Endothelial cell (in vitro differentiated cells): ENCODE results near the gene TMEM181. TPM values are rescaled to one million over a fixed set of nuclear protein-coding genes. Genes with fewer than 3 reads are reported as not detected.

Source experiments
- DNase-seq: peaks from one replicate; pipeline ENCODE4 v3.0.0; 2021; ENCODE audit warnings: low spot score
- H3K27ac Mint-ChIP-seq: one replicate; pipeline ENCODE4 v1.8.0; 2021; ENCODE audit warnings: mixed read lengths, inconsistent platforms; ENCODE audit not compliant: unreplicated experiment
- H3K27me3 Mint-ChIP-seq: one replicate; pipeline ENCODE4 v1.8.0; 2021; ENCODE audit warnings: mild to moderate bottlenecking, moderate library complexity, mixed read lengths, inconsistent platforms; ENCODE audit not compliant: unreplicated experiment
- H3K36me3 Mint-ChIP-seq: one replicate; pipeline ENCODE4 v1.8.0; 2021; ENCODE audit warnings: mild to moderate bottlenecking, low read depth, mixed read lengths, inconsistent platforms; ENCODE audit not compliant: unreplicated experiment
- H3K4me1 Mint-ChIP-seq: one replicate; pipeline ENCODE4 v1.8.0; 2021; ENCODE audit warnings: mild to moderate bottlenecking, mixed read lengths, inconsistent platforms; ENCODE audit not compliant: unreplicated experiment
- H3K4me3 Mint-ChIP-seq: one replicate; pipeline ENCODE4 v1.8.0; 2021; ENCODE audit warnings: mild to moderate bottlenecking, mixed read lengths, inconsistent platforms; ENCODE audit not compliant: unreplicated experiment
- H3K9me3 Mint-ChIP-seq: one replicate; pipeline ENCODE4 v1.8.0; 2021; ENCODE audit warnings: mixed read lengths, inconsistent platforms; ENCODE audit not compliant: unreplicated experiment
- total RNA-seq: library from RNA; stranded (reverse); fragmentation: NEBNext Ultra II Directional; extraction: Animal tissue kit (Norgen Biotek cat#: 25700); gene quantifications from one replicate; pipeline ENCODE4 v1.2.1, GENCODE V29; 2021; ENCODE audit not compliant: unreplicated experiment
- TF ChIP-seq, protein P1 (sequence below): fragments of 200-600 bp; sonication (generic); IDR thresholded peaks from one replicate; pipeline ENCODE4 v1.5.0; 2021; ENCODE audit warnings: antibody characterized with exemption; ENCODE audit not compliant: unreplicated experiment

TMEM181 gene
- total RNA-seq, 1 donor from 2014 or later, result 29.5 TPM

DNA sequence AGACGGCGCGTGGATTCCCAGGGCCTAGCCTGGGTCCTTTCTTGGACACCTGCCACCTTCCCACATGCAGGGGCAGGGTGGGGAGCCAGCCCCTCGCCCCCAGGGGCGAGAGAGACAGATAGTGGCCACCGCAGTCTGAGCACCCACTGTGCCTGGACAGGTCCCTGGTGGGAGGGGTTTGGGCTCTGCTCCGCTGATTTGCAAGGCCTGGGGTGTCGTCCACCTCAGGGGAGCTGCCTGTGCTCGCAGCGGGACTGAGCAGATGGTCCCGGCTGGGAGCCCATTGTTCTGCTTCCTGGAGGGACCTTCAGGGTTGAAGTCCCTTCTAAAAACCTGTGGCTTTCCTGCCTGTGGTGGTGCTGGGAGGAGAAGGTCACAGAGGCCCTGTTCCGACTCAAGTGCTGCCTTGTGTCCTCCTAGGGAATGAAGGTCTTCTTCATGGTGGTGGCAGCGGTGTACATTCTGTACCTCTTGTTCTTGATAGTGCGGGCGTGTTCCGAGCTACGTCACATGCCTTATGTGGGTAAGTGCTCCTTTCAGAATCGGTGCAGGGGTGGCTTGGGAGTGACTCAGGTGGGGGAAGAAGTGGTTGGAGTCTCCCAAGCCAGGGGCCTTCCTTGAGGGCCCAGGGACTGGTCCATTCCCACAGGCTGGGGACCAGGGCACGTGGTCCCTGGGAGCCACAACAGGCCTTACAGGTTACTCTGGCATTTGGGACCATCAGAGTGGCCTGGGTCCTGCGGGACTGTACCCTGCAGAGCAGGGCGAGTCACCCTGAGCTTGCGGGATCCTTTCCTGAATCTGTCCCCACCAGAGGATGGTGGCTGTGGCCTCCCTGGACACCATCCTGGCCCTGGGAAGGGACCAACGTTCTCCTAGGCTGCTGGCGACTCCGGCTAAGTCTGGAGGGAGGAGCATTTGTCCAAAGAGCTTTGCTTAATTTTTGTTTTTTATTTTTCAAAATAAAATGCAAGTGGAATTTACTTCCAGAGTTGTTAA lies 65.1 kb downstream of the TMEM181 start:
- Mint-ChIP-seq H3K27me3 (peaks cover 8% of the 10 kb centered on the region), H3K27ac (peak overlapping the region; percentile 77), H3K36me3 (peaks cover 60% of the 10 kb centered on the region), H3K4me1 (peaks cover 10% of the 10 kb centered on the region), H3K9me3 (no peaks in the 10 kb centered on the region), H3K4me3 (no peak overlapping the region)
- DNase-seq, result no peak
- TF ChIP-seq, protein P1, sequence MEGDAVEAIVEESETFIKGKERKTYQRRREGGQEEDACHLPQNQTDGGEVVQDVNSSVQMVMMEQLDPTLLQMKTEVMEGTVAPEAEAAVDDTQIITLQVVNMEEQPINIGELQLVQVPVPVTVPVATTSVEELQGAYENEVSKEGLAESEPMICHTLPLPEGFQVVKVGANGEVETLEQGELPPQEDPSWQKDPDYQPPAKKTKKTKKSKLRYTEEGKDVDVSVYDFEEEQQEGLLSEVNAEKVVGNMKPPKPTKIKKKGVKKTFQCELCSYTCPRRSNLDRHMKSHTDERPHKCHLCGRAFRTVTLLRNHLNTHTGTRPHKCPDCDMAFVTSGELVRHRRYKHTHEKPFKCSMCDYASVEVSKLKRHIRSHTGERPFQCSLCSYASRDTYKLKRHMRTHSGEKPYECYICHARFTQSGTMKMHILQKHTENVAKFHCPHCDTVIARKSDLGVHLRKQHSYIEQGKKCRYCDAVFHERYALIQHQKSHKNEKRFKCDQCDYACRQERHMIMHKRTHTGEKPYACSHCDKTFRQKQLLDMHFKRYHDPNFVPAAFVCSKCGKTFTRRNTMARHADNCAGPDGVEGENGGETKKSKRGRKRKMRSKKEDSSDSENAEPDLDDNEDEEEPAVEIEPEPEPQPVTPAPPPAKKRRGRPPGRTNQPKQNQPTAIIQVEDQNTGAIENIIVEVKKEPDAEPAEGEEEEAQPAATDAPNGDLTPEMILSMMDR, result no peak

DNA sequence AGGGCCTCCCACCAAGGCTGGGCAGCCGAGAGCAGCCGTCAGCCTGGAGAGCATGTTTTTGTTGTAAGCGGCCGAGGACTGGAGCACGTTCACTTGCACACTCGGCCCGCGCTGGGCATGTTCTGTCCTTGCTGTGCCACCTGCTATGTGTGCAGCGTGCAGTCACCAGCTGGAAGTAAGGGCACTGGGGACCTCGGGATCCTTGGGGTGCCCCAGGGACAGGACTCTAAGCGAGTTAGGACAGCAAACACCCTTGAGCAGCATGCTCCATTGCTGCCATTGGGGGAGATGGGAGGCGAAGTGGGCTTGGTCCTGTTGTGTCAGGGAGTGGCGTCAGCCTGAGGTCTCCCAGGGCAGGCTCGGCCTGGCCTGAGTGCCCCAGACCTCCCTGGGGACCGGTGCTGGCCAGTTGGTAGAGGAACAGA lies 66.0 kb downstream of the TMEM181 start:
- Mint-ChIP-seq H3K4me3 (no peak overlapping the region), H3K4me1 (peaks cover 10% of the 10 kb centered on the region), H3K27ac (no peak overlapping the region), H3K9me3 (no peaks in the 10 kb centered on the region), H3K27me3 (peaks cover 8% of the 10 kb centered on the region), H3K36me3 (peaks cover 52% of the 10 kb centered on the region)
- no peak for DNase-seq
- TF ChIP-seq, protein P1, result no peak

- H3K4me1 Mint-ChIP-seq, result peaks cover 12% of the 10 kb centered on the region
- no peak for DNase-seq
- no peaks in the 10 kb centered on the region for H3K9me3 Mint-ChIP-seq
- peak overlapping the region; percentile 42 for H3K27ac Mint-ChIP-seq
- peak overlapping the region; percentile 60 for H3K4me3 Mint-ChIP-seq
- peaks cover 6% of the 10 kb centered on the region for H3K27me3 Mint-ChIP-seq
- TF ChIP-seq, protein P1, result no peak
- H3K36me3 Mint-ChIP-seq, result peaks cover 54% of the 10 kb centered on the region
These were observed 66.7 kb downstream of the TMEM181 start for GRCh38 chr6:158626360-158627167.

GRCh38 chr6:158627168-158627939 lies 67.5 kb downstream of the TMEM181 start:
- peaks cover 5% of the 10 kb centered on the region for H3K27me3 Mint-ChIP-seq
- H3K4me1 Mint-ChIP-seq, result peaks cover 13% of the 10 kb centered on the region
- no peak overlapping the region for H3K27ac Mint-ChIP-seq
- TF ChIP-seq, protein P1, result no peak
- peaks cover 52% of the 10 kb centered on the region for H3K36me3 Mint-ChIP-seq
- H3K4me3 Mint-ChIP-seq, result peak overlapping the region; percentile 60
- no peaks in the 10 kb centered on the region for H3K9me3 Mint-ChIP-seq
- DNase-seq, result no peak
